Breast epithelium (tissue), 4 donors: Measurements from ENCODE around the gene AMBN. TPM values are rescaled to one million over a fixed set of nuclear protein-coding genes. Genes with fewer than 3 reads are reported as not detected.

Experiments
- DNase-seq, 2 donors: peaks; one replicate each; pipeline ENCODE4 v3.0.0-alpha.2; 2019; ENCODE audit warnings: low spot score in 2 of 2
- H3K27ac ChIP-seq, 2 donors: fragments of 200-600 bp; sonication (generic) in 1 of 2; one replicate each; pipeline ENCODE4 v1.5.1; 2016 to 2019; ENCODE audit warnings: mild to moderate bottlenecking in 1 of 2
- H3K27me3 ChIP-seq, 2 donors: fragments of 200-600 bp; sonication (generic) in 1 of 2; one replicate each; pipeline versions ENCODE4 v1.5.1 to v1.6.0; 2017 to 2019; ENCODE audit warnings: control low read depth in 1 of 2, mild to moderate bottlenecking in 1 of 2
- H3K36me3 ChIP-seq: fragments of 200-600 bp; one replicate; pipeline ENCODE4 v1.5.1; 2019
- H3K4me1 ChIP-seq, 2 donors: fragments of 200-600 bp; sonication (generic); one replicate each; pipeline ENCODE4 v1.5.1; 2016 to 2019; ENCODE audit warnings: control low read depth in 1 of 2
- H3K4me3 ChIP-seq, 3 donors: fragments of 200-600 bp; sonication (generic); 1 replicate in 2 of 3; 2 replicates in 1 of 3; pipeline ENCODE4 v1.5.1; 2016 to 2019; ENCODE audit warnings: mild to moderate bottlenecking in 3 of 3, moderate library complexity in 2 of 3
- H3K9me3 ChIP-seq, 2 donors: fragments of 200-600 bp; sonication (generic) in 1 of 2; one replicate each; pipeline ENCODE4 v1.5.1; 2016 to 2019; ENCODE audit warnings: control low read depth in 1 of 2
- POLR2A ChIP-seq: fragments of 450-650 bp; IDR thresholded peaks from one replicate; pipeline ENCODE4 v1.6.1; 2016; ENCODE audit warnings: antibody characterized with exemption, mild to moderate bottlenecking, moderate library complexity
- POLR2AphosphoS5 ChIP-seq, 3 donors: sonication (generic); formaldehyde crosslinking; IDR thresholded peaks; one replicate each; pipeline ENCODE4 v1.6.1; 2017; ENCODE audit warnings: antibody characterized with exemption in 3 of 3
- intact Hi-C: fragments of 100-400 bp; cut with DNase I; formaldehyde crosslinking; loops from one replicate; pipeline ENCODE4 v1.15.1; 2023; ENCODE audit warnings: low total_unique reads
- total RNA-seq, 3 donors: library from RNA; depleted of rRNA; stranded (reverse); fragments of >200 nt; gene quantifications; one replicate each; pipeline ENCODE4 v1.1.0, GENCODE V29; 2016
- TF ChIP-seq, protein P1 (sequence below), 3 donors: fragments of 450-650 bp; IDR thresholded peaks; one replicate each; pipeline ENCODE4 v1.5.1; 2016 to 2017; ENCODE audit warnings: antibody characterized with exemption in 3 of 3, mild to moderate bottlenecking in 3 of 3, moderate library complexity in 3 of 3

AMBN gene
- total RNA-seq, 3 donors from 2014 or later: not detected

DNA sequence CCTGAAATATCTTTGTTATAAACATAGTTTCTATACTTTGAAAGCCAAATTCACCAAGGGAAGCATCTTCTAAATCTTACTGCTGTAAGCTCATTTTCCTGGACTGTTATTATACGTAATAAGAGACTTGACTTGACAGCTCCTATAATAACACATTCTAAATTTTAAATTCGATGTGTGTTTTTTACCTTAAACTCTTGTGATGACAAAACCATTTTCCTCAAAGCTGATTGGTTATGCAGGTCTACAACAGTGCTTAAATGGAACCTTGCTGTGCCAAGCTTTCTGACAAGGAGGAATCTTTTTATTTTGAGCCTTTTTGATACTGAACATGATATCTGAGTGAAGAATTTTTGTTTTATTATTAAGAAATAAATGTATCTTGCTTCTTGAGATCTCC is 36.4 kb downstream of the AMBN start, which contains the start of gene ENAM:
TSS of gene ENAM (plus strand) at position 301 of the 400 bp plus-strand sequence. CDS start 757 bp downstream, outside the sequence.
- Histone ChIP-seq H3K36me3 (no peaks in the 10 kb centered on the region), H3K4me1 (no peaks in the 10 kb centered on the region), H3K9me3 (no peaks in the 10 kb centered on the region), H3K27ac (no peak within 1 kb of the TSS), H3K4me3 (no peak within 1 kb of the TSS), H3K27me3 (no peaks in the 10 kb centered on the region)
- TF ChIP-seq POLR2A (no peak), POLR2AphosphoS5 (IDR thresholded peaks at IDR 0.05) (no peak)
- TF ChIP-seq, protein P1, sequence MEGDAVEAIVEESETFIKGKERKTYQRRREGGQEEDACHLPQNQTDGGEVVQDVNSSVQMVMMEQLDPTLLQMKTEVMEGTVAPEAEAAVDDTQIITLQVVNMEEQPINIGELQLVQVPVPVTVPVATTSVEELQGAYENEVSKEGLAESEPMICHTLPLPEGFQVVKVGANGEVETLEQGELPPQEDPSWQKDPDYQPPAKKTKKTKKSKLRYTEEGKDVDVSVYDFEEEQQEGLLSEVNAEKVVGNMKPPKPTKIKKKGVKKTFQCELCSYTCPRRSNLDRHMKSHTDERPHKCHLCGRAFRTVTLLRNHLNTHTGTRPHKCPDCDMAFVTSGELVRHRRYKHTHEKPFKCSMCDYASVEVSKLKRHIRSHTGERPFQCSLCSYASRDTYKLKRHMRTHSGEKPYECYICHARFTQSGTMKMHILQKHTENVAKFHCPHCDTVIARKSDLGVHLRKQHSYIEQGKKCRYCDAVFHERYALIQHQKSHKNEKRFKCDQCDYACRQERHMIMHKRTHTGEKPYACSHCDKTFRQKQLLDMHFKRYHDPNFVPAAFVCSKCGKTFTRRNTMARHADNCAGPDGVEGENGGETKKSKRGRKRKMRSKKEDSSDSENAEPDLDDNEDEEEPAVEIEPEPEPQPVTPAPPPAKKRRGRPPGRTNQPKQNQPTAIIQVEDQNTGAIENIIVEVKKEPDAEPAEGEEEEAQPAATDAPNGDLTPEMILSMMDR (IDR thresholded peaks at IDR 0.05): no peak
- intact Hi-C loops: no loop called here
- DNase-seq: no peak

DNA sequence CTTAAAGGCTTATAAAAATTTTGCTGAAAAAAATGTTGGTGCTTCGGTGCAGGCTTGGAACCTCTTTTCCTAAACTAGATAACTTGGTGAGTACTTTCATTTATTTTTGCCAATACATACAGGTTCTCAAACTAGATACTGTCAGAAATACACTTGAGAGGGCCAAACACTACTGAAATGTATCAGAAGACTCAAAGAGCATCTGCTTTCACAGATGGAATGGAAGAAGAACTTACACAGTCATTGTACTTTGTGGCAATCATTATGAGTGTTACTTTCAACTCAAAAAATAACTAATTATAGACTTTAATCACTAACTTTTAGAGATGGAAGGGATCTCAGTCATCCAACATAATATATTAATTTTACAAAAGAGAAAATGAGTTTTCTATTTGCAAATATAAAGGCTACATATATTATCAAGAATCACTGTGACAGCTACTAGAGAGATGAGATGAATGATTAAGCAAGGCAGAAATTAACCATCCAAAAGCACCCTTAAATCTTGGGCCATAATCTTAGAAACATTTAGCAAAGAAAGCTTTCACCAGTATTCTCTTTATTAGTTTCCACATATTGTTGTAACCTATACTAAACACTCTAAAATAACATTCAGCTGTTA is 37.5 kb downstream of the AMBN start:
- Histone ChIP-seq H3K36me3 (no peaks in the 10 kb centered on the region), H3K4me1 (no peaks in the 10 kb centered on the region), H3K27ac (no peak overlapping the region), H3K4me3 (no peak overlapping the region), H3K27me3 (no peaks in the 10 kb centered on the region), H3K9me3 (no peaks in the 10 kb centered on the region)
- intact Hi-C loops: no loop called here
- no peak for DNase-seq
- TF ChIP-seq POLR2A (no peak), POLR2AphosphoS5 (IDR thresholded peaks at IDR 0.05) (no peak)
- TF ChIP-seq, protein P1 (IDR thresholded peaks at IDR 0.05): no peak

DNA sequence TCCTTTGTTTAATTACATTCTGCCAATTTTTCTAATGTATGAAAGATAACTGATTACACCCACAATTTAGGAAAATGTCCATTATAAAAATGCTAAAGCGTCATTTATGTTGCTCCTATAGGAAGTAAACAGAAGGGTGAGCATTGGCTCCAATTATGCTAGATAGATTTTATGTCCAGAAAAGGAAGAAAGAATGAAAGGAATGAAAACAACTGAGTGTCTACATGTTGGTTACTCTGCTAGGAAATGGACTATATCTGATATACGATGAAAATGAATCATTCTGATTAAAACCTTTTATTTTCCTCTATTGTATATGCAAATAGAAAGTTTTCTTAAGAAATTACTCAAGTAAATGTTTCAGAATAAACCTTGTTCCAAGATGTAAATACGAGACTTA is 38.1 kb downstream of the AMBN start:
- TF ChIP-seq POLR2A (no peak), POLR2AphosphoS5 (IDR thresholded peaks at IDR 0.05) (no peak)
- TF ChIP-seq, protein P1 (IDR thresholded peaks at IDR 0.05): no peak
- no peaks in the 10 kb centered on the region for H3K9me3 ChIP-seq
- no peaks in the 10 kb centered on the region for H3K4me1 ChIP-seq
- no peak overlapping the region for H3K27ac ChIP-seq
- H3K27me3 ChIP-seq: no peaks in the 10 kb centered on the region
- DNase-seq: no peak
- no peak overlapping the region for H3K4me3 ChIP-seq
- intact Hi-C loops: no loop called here
- H3K36me3 ChIP-seq: no peaks in the 10 kb centered on the region

DNA sequence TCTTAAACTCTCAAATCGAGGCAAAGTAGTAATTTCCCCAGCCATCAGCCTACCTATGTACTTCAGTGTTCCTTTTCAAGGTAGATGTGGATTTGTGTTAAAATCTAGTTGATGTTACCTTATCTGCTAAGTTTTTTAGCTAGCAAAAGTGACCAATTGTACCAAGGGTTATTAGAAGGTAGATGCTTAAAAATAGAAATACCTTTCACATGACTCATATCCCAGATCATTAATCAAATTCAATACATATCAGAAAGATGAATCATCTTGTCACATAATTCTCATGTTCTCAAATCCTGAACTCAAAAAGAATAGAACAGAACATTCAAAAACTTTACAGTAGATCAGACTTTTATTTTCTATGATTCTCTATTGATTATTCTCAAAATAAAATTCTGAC is 40.0 kb downstream of the AMBN start:
- Histone ChIP-seq H3K27me3 (no peaks in the 10 kb centered on the region), H3K4me3 (no peak overlapping the region), H3K9me3 (no peaks in the 10 kb centered on the region), H3K27ac (no peak overlapping the region), H3K4me1 (no peaks in the 10 kb centered on the region), H3K36me3 (no peaks in the 10 kb centered on the region)
- TF ChIP-seq POLR2AphosphoS5 (IDR thresholded peaks at IDR 0.05): no peak
- TF ChIP-seq POLR2A: no peak
- TF ChIP-seq, protein P1 (IDR thresholded peaks at IDR 0.05): no peak
- no peak for DNase-seq
- intact Hi-C loops: no loop called here

DNA sequence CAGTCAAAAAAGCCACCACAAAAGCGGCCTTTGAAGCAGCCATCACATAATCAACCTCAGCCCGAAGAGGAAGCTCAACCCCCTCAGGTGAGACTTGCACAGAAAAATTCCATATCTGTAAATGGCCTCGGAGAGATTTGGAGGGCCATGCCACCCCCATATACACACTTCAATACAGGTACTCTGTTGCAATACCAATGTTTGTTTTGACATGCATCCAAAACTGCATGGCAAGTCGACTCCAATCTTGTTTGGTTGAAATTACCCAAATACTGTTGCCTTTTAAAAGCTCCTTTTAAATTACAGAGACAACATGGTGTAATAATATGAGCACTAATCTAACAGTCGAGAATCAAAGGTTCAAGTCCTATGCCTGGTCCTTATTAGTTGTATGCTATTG is 42.4 kb downstream of the AMBN start:
- no peak for DNase-seq
- Histone ChIP-seq H3K36me3 (no peaks in the 10 kb centered on the region), H3K27me3 (no peaks in the 10 kb centered on the region), H3K27ac (no peak overlapping the region), H3K9me3 (no peaks in the 10 kb centered on the region), H3K4me1 (no peaks in the 10 kb centered on the region), H3K4me3 (no peak overlapping the region)
- no peak for TF ChIP-seq POLR2A
- TF ChIP-seq POLR2AphosphoS5 (IDR thresholded peaks at IDR 0.05): no peak
- TF ChIP-seq, protein P1 (IDR thresholded peaks at IDR 0.05): no peak
- intact Hi-C loops: no loop called here
